NCI-H128 (cell line): ENCODE measurements around the gene SLC41A3.

Experiments used
- DNase-seq: peaks from one replicate; lab custom pipeline; 2025; ENCODE audit not compliant: unreplicated experiment; lab: John Stamatoyannopoulos, UW

SLC41A3 gene

DNA sequence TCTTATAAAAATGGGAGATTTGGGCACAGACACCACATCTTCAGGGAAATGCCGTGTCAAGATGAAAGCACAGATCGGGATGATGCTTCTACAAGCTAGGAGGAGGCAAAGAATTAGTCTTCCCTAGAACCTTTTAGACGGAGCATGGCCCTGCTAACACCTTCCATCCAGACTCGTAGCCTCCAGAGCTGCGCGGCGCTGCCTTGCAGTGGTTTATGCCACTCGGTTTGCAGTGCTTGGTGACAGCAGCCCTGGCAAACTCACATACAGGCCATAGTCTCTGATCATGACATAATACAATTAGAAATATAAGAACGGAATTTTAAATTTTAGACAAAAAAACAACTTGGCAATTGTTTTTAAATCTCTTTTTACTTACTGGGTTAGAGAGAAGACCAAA, 37.1 kb upstream of the SLC41A3 start:
- no peak for DNase-seq

DNA sequence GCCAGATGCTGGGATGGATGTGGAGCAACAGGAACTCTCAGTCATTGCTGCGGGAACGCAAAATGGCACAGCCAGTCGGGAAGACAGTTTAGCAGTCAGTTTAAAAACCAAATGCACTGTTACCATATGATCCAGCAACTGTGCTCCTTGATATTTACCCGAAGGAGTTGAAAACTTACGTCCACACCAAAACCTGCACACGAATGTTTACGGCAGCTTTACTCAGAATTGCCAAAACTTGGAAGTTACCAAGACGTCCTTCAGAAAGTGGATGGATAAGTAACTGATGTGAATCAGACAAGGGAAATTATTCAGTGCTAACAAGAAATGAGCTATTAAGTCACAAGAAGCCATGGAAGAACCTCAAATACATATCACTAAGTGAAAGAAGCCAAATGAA, 36.1 kb upstream of the SLC41A3 start:
- DNase-seq: no peak

DNA sequence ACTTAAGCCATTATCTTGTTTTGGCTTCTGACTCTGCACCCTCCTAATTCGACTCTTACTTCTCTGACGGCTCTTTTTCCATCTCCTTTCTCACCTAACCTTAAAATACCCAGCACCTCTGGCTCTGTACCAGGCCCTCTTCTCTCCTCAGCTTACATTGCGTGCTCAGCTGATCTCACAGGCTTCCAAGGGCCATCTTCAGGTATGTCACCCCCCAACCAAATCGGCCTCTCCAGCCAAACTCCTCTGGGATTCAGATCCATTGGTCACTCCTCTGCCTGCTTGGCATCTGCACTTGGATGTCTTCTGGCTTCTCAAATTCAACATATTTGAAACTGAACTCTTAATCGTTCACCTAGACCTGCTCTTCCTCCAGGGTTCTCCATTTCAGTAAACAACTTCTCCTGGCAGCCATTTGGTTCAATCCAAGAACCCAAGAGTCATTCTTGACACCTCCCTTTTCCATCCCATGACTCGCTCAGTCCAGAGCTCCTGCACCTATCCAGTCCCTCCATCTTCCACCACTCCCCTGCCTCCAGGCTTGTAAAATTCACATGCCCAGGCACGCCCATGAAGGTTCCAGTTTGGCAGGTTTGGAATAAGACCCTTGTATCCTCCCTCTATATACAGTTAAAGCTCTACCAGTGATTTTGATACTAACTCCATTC, 35.2 kb upstream of the SLC41A3 start:
- no peak for DNase-seq

DNA sequence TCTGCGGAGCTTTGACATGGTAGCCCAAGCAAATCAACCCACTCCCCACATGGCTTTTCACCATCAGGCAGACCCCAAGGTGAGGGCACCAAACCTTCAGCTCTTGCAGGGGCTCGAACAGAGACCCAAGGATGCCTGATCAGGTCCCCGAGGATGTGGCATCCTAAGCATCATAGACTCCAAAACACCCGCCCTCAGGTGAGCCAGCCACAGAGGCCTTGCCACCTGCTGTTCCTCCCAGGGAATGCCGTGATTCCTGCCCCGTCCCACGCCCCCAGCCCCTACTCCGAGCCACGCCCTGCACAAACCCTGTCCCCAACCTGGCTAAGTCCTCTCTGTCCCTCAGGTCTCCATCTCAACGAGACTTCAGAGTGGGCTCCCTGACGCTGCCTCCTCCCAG, 34.7 kb upstream of the SLC41A3 start:
- DNase-seq: no peak

DNA sequence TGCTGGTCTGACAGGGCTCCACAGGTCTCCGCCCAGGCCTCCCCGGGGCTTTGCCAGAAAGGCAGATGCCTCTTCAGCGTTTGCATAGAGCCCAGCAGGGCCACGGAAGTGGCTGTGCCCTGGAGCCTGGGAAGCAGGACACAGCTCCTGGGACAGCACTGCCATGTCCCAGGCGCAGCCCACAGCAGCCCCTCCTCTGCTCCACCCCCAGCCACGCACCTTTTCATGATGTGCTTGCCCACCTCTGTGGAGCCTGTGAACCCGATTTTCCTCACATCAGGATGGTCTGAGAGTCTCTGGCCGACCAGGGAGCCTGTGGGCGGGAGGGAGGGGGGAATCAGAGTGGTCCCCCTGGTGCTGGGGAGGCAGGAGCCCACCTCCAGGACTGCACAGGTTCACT, 33.9 kb upstream of the SLC41A3 start:
- no peak for DNase-seq

DNA sequence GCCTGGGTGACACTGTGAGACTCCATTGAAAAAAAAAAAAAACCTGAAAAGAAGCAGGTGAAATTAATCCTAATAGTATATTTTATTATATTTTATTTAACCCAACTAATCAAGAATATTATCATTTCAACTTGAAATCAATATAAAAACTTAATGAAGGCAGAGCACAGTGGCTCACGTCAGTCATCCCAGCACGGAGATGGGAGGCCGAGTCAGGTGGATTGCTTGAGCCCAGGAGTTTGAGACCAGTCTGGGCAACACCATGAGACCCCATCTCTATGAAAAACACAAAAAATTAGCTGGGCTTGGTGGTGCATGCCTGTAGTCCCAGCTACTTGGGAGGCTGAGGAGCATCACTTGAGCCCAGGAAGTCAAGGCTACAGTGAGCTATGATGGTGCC, 33.3 kb upstream of the SLC41A3 start:
- no peak for DNase-seq

DNA sequence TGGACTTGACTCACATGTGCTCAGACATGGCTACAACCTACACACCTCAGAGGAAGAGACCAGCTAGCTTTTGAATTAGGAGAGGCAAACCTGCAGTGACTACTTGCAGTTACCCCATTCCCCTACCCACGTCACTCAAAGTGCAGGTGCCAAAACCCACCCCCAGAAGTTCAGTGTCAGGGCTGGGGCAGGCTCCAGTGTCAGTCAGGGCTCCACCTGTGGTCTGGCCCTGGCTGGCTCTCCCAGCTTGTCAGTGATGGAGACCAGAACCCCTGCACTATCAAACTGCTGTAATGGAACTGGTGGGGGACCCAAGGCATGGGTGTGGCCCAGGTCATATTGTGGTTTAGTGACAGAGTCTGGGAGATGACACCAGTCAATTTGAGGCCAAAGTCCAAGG, 32.6 kb upstream of the SLC41A3 start:
- DNase-seq: no peak

DNA sequence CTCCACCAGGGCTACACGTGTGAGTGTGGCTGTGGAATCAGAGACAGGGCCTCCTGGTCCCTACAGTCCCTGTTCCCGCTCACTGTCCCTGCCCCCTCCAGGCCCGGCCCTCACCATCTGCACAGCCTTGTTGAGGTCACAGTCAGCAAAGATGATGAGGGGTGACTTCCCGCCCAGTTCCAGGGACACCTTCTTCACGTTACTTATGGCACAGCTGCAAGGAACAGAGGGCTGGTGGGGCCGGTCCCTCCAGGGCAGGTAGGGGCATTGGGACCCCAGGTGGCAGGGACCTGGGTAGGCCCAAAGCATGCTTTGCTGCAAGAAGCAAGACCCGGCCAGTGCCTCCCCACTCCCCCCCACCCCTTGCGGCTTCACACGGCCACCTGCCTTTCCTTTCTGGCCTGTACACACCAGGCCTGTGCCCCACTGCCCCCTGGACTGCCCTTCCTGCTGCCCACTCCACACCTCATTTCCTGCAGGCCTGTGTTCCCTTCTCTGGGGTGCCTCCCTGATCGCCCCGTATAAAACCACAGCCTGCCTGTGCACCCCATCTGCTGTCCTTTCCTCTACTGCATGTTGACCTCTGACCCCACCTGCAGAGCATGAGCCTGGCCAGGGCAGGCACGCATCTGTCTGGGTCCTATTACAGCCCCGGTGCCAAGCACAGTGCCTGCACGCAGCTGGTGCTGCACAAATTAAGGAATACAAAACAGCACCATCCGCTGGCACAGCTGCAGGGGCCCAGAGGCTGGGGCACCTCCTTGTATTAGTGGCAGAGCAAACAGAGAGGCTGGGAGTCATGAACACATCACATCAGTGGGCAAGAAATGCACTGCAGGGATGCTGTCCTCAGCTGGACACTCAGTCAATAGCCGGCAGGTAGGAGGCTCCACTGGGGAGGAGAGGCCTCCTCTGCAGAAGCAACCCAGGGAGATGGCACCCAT, 30.8 kb upstream of the SLC41A3 start:
- DNase-seq: no peak

DNA sequence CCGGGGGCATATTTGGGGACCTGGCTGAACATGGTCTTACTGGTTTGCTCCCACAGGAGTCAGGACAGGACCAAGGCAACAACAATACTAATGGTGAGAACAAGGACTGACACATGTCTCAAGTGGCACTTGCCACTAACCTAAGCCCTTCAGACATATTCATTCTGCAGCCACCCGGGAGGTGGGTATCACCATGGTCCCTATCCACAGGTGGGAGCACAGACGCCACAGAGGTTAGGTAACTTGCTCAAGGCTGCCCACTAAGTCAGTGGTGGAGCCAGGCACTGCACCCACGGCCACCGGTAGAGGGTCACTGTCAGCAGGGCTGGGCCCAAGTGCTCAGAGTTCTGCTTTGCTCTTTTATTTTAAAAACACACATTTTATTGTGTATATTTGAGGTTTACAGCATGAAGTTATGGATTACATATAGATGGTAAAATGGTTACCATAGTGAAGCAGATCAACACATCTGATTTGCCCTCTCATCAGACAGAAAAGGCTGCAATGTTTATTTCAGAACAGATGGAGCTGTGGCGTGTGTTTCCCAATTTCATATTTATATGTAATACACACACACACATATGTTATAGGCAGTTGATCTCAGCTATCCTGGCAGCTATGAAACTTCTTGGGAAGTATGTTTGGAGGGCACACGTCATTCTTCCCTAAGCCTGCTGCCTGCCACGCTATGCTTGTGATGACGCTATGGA, 30.0 kb upstream of the SLC41A3 start:
- no peak for DNase-seq

DNA sequence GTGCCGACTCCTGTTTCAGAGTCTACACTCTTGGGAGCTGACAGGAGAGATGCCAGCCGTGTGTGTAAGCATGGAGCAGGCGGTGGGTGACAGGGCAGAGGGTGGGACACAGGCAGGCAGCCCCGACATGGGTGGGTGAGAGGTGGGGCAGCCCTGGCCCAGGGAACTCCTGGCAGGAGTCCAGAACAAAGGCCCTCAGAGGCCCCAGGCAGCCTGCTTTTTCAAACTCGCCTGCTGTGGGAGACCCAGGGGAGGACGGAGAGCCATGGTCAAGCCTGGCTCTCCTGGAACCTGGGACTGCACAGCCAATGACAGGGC, 29.3 kb upstream of the SLC41A3 start:
- DNase-seq: no peak

DNA sequence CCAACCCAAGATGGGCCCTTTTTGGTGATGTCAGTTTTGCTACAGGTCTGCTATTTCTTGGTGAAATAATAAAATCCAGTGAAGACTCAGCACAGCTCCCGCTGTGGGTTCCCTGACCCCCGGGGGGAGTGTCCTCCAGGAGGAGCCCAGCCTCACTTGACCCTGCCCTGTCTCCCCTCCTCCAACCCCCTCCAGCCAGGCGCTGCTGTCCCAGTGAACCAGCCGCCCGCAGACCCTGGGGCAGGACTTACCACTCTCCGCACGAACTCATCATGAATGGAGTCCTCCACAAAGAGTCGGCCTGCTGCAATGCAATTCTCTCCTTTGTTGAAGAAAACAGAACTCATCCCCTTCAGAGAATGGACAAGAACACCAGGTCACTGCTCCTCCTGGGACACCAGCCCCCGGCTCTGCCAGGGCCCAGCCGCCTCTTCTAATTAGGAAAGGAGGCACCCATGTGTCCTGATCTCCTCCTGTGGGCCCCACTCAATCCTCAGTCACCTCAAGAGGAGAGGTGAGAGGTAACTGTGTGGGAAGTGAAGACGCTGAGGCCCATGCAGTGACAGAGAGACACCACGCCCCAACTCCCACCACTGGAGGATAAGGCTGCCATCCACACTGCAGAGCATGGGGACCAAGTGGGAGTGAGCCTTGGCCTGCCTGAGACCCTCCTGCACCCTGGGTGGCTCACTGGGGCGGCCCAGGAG, 28.8 kb upstream of the SLC41A3 start:
- no peak for DNase-seq

DNA sequence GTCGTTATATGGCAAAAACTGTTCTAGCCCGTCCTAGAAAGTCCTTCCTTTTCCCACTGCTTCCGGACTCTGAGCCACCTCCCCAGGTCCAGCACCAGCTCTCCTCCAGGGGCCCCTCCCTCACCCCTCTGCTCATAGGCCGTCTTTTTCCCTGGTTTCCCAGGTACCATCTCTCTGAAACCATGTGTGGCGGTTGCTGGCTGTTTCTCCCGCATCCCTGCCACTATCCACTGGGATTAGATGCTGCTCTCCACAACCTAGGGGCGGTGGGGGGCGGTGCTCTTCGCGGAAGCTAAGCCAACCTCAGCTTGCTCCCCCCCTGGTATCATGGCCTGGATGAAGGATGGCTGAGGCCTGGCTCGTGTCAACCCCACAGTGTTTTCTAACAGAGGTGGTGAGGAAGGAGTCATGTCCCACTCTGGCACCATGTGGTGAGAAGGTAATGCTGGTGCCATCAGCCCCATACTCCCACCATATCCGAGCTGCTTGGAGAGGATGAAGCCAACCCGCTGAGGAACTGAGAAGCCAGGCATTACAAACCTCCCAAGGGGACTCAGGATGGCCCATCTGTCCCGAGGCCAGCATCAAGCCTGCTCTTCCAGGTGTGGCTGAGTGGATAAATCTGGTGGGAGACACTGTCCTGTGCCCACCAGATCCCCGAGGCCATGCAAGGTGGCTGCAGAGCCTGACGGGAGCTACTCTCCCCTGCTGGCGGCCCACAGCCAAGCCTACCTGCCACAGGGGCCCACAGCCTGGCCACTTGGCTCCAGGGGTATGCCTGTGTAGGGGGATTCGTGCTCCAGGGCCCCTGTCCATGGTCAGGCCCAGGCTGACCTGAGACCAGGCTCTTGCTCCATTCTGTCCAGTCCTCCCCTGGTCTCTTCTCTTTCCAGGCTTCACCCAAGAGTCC, 27.9 kb upstream of the SLC41A3 start:
- DNase-seq: no peak

DNA sequence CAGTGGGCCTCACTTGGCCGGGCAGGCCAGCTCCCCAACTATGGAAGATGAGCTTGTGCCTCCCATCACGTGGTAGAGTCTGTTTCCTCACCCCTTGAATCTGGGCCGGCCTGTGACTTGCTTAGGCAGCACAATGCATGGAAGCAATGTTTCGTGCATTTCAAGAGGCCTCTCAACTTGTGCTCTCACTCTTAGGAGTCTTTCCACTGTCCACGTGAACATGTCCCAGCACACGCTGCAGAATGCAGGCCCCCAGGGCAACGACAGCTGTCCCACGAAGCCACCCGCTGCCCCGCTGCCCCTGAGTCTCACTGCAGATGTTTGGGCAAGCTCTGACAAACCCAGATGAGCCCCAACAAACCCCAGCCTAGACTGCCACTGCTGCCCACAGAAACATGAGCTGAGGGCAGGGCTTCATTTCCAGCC, 27.2 kb upstream of the SLC41A3 start:
- no peak for DNase-seq

DNA sequence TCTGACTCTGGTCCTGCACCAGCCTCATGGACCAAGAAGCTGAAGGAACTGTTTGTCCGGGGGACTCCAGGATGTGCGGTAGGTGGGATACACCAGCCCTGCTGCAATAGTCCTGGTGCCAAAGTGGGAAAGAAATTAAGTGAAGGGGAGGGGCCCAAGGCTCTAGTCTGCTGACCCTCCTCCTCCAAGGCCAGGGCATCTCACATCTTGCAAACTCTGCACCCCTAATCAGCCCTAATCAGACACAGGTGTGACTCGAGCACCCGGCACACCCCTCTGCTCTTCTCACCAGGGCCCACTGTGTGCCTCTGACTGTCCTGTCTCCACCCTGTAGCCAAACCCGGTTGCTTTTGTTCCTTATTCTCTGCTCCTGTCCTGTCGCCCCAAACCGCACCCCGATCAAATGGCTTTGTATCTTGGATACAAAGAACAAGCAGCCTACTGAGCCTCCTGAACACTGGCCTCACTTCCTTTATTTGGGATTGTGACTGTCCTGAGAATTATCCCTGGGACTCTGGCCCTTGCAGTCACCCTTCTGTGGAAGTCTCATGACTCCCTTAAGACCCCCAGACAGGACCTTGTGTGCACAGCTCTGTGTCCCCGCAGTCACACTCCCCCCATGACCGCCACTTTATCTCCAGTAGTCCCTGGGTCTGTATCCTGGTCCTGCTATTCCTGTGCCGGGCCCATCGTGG, 26.7 kb upstream of the SLC41A3 start:
- DNase-seq: no peak

DNA sequence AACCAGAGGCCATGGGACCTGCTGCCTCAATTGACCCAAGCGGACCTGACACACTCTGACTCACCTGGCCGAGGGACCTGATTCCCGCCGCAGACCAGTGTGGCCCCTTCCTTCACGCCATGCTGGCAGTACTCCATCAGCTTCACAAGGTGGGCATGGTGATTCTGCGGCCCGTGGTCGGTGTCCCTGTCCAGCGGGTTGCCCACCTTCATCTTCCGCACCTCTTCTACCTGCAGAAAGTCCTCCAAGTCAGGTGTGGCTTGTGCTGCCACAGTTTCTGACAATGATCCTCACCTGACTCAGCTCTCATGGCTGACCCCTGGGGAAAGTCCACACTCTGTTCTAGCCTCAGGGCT, 25.9 kb upstream of the SLC41A3 start:
- DNase-seq: no peak

DNA sequence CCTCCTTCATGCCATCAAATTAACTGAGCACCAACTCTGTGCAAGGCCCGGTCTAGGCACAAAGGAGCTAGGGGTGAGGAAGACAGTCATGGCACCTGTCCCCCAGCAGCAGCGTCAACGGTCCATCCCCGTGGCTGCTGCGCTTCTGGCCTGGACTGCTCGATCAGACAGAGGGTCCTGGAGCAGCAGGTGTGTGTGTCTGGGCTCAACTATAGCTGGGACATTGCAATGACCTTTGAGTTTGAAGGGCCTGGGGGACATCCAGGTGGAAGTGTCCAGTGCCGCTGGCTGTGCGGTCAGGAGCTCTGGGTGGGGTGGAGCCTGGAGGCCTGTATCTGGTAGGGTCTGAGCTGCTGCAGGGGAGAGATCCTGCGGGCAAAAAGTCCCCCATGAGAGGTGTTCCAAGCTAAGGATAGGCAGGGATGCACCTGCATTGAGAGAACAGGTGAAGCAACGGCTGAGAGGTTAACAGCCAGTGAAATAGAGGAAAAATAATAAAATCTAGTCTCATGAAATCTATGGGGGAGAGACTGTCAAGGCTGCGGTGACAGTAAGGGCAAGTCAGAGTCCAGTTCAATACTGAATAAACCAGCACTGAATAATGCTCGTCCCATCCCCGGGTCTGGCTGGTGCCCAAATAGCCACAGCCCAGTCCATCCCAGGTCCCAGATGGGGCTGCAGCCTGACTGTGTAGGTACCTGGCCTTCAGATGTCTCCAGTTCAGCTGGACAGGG, 25.4 kb upstream of the SLC41A3 start:
- no peak for DNase-seq

DNA sequence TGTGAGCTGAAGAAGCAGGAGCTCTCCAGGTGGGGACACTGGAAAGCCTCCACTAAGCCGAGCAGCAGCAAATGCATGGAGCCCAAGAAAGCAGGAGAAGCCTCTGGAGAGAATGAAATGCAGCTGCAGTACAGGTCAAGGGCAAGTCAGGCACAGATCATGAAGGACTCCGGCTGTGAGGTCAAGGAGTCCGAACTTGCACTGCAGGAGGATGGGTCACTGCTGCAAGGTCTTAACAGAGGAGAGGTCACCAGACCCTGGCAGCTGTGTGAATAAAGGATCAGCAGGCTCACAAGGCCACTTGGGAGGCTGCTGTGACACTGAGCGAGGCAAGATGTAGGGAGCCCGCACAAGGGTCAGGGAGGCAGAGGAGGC, 24.7 kb upstream of the SLC41A3 start:
- no peak for DNase-seq

DNA sequence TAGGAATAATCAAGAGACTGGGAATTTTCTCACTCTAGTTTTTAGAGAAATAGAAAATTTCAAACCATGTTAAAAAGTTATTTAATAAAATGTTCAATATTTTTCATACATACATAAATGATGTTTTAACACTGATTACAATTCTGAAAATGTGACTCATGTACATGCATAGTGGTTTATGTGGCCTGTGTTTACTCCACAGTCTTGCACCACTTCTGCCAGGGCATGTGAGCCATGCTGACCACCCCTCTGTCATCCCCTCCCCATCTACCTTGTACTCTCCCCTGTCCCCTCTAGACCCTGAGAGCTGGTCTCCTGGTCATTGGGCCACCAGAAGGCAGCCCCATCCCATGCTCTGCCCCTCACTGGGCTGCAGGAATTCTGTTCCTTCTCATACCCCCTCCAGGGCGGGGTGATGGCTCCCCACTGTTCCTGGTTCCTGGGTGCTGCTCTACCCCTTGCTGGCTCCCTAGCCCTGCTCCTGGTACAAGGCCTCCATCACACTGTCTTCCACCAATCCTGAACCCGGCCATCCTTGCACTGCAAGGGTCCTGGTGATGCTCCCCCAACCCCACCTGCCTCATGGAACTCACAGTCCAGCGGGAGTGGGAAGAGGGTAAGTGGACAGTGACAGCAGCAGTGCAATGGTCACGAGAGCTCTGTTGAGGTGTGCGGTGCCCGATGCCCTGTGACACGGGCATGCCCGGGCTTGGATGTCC, 24.2 kb upstream of the SLC41A3 start:
- DNase-seq: no peak
